Kidney (tissue), 14 donors: ENCODE measurements around the gene SALL3. TPM values are rescaled to one million over a fixed set of nuclear protein-coding genes. Genes with fewer than 3 reads are reported as not detected.

Source experiments
- DNase-seq, 5 donors: peaks; one replicate each; pipeline ENCODE4 v3.0.0-alpha.2; 2013 to 2020
- FAIRE-seq: peaks from 2 replicates; lab custom pipeline; 2012; peaks lifted over from hg19 to GRCh38; lab: Jason Lieb, UNC
- H3K27ac ChIP-seq, 2 donors: one replicate each; pipeline ENCODE4 v1.7.0; 2013; ENCODE audit warnings: low read depth in 2 of 2, low read length in 2 of 2, inconsistent platforms in 1 of 2
- H3K27me3 ChIP-seq: one replicate; pipeline ENCODE4 v1.7.1; 2013; ENCODE audit warnings: low read length, inconsistent platforms; ENCODE audit not compliant: control insufficient read depth, insufficient read depth
- H3K36me3 ChIP-seq, 3 donors: one replicate each; pipeline versions ENCODE4 v1.7.0 to v1.7.1; 2013; ENCODE audit warnings: low read length in 3 of 3, control low read depth in 1 of 3, inconsistent platforms in 1 of 3; ENCODE audit not compliant: insufficient read depth in 3 of 3, control insufficient read depth in 2 of 3
- H3K4me1 ChIP-seq, 3 donors: one replicate each; pipeline versions ENCODE4 v1.7.0 to v1.7.1; 2013; ENCODE audit warnings: low read length in 3 of 3, inconsistent platforms in 1 of 3, low read depth in 1 of 3; ENCODE audit not compliant: control insufficient read depth in 2 of 3, insufficient read depth in 2 of 3
- H3K4me3 ChIP-seq, 3 donors: one replicate each; pipeline versions ENCODE4 v1.7.0 to v1.8.1; 2013; ENCODE audit warnings: low read length in 3 of 3, control low read depth in 1 of 3, inconsistent platforms in 1 of 3
- H3K9ac ChIP-seq, 3 donors: one replicate each; pipeline versions ENCODE4 v1.7.0 to v1.7.1; 2013; ENCODE audit warnings: low read length in 3 of 3, control low read depth in 1 of 3, inconsistent platforms in 1 of 3
- H3K9me3 ChIP-seq, 3 donors: one replicate each; pipeline versions ENCODE4 v1.7.0 to v1.7.1; 2013; ENCODE audit warnings: low read length in 3 of 3, control low read depth in 1 of 3, inconsistent platforms in 1 of 3; ENCODE audit not compliant: control insufficient read depth in 2 of 3, insufficient read depth in 1 of 3
- CTCF ChIP-seq: IDR thresholded peaks from 3 replicates; pipeline ENCODE4 v1.5.1; 2012; ENCODE audit warnings: mild to moderate bottlenecking, moderate library complexity, borderline replicate concordance; ENCODE audit not compliant: insufficient read depth; ENCODE audit errors: extremely low read depth
- intact Hi-C: fragments of 100-400 bp; cut with DNase I; formaldehyde crosslinking; loops from one replicate; pipeline ENCODE4 v1.11.1; 2022
- polyA plus RNA-seq: library from polyadenylated mRNA; stranded (reverse); fragments of 350-450 nt; fragmentation: Illumina TruSeq; extraction: RNeasy Lipid Tissue Mini Kit (QIAGEN cat#74804); gene quantifications from one replicate; pipeline ENCODE4 v1.2.3, GENCODE V29; 2014; ENCODE audit warnings: low read depth, low replicate concordance; ENCODE audit not compliant: insufficient read depth
- total RNA-seq: library from RNA; stranded (reverse); fragmentation: NEBNext Ultra II Directional; extraction: Animal tissue kit (Norgen Biotek cat#: 25700); gene quantifications from one replicate; pipeline ENCODE4 v1.2.1, GENCODE V29; 2021
- donor health status: control.
- donor health status: control.
- donor health status: control.
- donor health status: control.
- donor health status: control.
- donor health status: DM: yes; HTN: yes; CAD: no.
- donor health status: Normal renal cell carcinoma (clear cell type).

SALL3 gene
- total and polyA plus RNA-seq, 2 donors from 2014 or later = 2.0 to 5.5 TPM

GRCh38 chr18:78991446-78991845 lies 11.8 kb downstream of the SALL3 start:
- Histone ChIP-seq H3K4me1 (no peaks in the 10 kb centered on the region), H3K9ac (no peak overlapping the region), H3K9me3 (no peaks in the 10 kb centered on the region), H3K4me3 (no peak overlapping the region), H3K27ac (no peak overlapping the region), H3K27me3 (peaks cover 2% of the 10 kb centered on the region), H3K36me3 (no peaks in the 10 kb centered on the region)
- TF ChIP-seq CTCF = no peak
- intact Hi-C loops = no loop called here
- DNase-seq (no peak), FAIRE-seq (no peak)

- H3K36me3 ChIP-seq = no peaks in the 10 kb centered on the region
- no peaks in the 10 kb centered on the region for H3K4me1 ChIP-seq
- no peaks in the 10 kb centered on the region for H3K9me3 ChIP-seq
- FAIRE-seq = no peak
- intact Hi-C loops = no loop called here
- H3K4me3 ChIP-seq = no peak overlapping the region
- no peak overlapping the region for H3K27ac ChIP-seq
- H3K27me3 ChIP-seq = no peaks in the 10 kb centered on the region
- no peak for TF ChIP-seq CTCF
- peak in 1 of 5 donors; percentile 56 for DNase-seq
- no peak overlapping the region for H3K9ac ChIP-seq
These were observed 12.7 kb downstream of the SALL3 start for GRCh38 chr18:78992041-78993011.

GRCh38 chr18:78993014-78993926 lies 13.7 kb downstream of the SALL3 start:
- Histone ChIP-seq H3K27me3 (no peaks in the 10 kb centered on the region), H3K4me3 (no peak overlapping the region), H3K36me3 (no peaks in the 10 kb centered on the region), H3K9me3 (no peaks in the 10 kb centered on the region), H3K27ac (no peak overlapping the region), H3K9ac (no peak overlapping the region), H3K4me1 (no peaks in the 10 kb centered on the region)
- intact Hi-C loops = no loop called here
- no peak for TF ChIP-seq CTCF
- FAIRE-seq = no peak
- DNase-seq = peak in 1 of 5 donors; percentile 71
